Type B pancreatic cell (in vitro differentiated cells): ENCODE data around the gene WDR70. TPM values are rescaled to one million over a fixed set of nuclear protein-coding genes. Genes with fewer than 3 reads are reported as not detected.
"Not testable (repeated sequence)": the region's sequence is repeated elsewhere in the genome, so short reads cannot be mapped to it uniquely, and the experiment has no call there.

ENCODE experiments used
- DNase-seq: peaks from one replicate; pipeline ENCODE4 v3.0.0; 2021; ENCODE audit warnings: mixed read lengths; ENCODE audit not compliant: unreplicated experiment; ENCODE audit errors: extremely low spot score
- H3K27ac Mint-ChIP-seq: 2 replicates; pipeline ENCODE4 v1.8.0; 2021; ENCODE audit warnings: mild to moderate bottlenecking, mixed read lengths
- H3K27me3 Mint-ChIP-seq: 2 replicates; pipeline ENCODE4 v1.8.0; 2021; ENCODE audit warnings: mixed read lengths
- H3K36me3 Mint-ChIP-seq: 2 replicates; pipeline ENCODE4 v1.8.0; 2021; ENCODE audit warnings: mixed read lengths
- H3K4me1 Mint-ChIP-seq: one replicate; pipeline ENCODE4 v1.8.0; 2021; ENCODE audit warnings: mixed read lengths; ENCODE audit not compliant: unreplicated experiment
- H3K4me3 Mint-ChIP-seq: 2 replicates; pipeline ENCODE4 v1.8.0; 2021; ENCODE audit warnings: mild to moderate bottlenecking, mixed read lengths
- H3K9me3 Mint-ChIP-seq: 2 replicates; pipeline ENCODE4 v1.8.0; 2021; ENCODE audit warnings: mixed read lengths
- CTCF ChIP-seq: fragments of 200-600 bp; sonication (generic); conservative IDR thresholded peaks from 2 replicates; pipeline ENCODE4 v1.5.0; 2021; ENCODE audit warnings: antibody characterized with exemption, mild to moderate bottlenecking
- total RNA-seq: library from RNA; stranded (reverse); gene quantifications from 2 replicates; pipeline ENCODE4 v1.2.1, GENCODE V29; 2021; ENCODE audit warnings: low replicate concordance

WDR70 gene
- total RNA-seq, 1 donor from 2014 or later, result 50.2 TPM

- no peak overlapping the region for H3K27ac Mint-ChIP-seq
- H3K9me3 Mint-ChIP-seq, result peaks cover 16% of the 10 kb centered on the region
These were observed 412.2 kb downstream of the WDR70 start for GRCh38 chr5:37791321-37791720.

GRCh38 chr5:37792975-37793631, 414.0 kb downstream of the WDR70 start:
- Mint-ChIP-seq H3K36me3 (no peaks in the 10 kb centered on the region), H3K4me1 (no peaks in the 10 kb centered on the region), H3K9me3 (peaks cover 16% of the 10 kb centered on the region), H3K4me3 (no peak overlapping the region), H3K27me3 (no peaks in the 10 kb centered on the region), H3K27ac (no peak overlapping the region)
- DNase-seq, result no peak
- TF ChIP-seq CTCF, result no peak

More at GRCh38 chr5:37791321-37791720, 412.2 kb downstream of the WDR70 start:
- no peak for TF ChIP-seq CTCF
- H3K27me3 Mint-ChIP-seq, result no peaks in the 10 kb centered on the region
- H3K36me3 Mint-ChIP-seq, result no peaks in the 10 kb centered on the region
- no peak overlapping the region for H3K4me3 Mint-ChIP-seq
- no peak for DNase-seq
- no peaks in the 10 kb centered on the region for H3K4me1 Mint-ChIP-seq

- H3K27me3 Mint-ChIP-seq, H3K4me1 Mint-ChIP-seq, H3K4me3 Mint-ChIP-seq, H3K27ac Mint-ChIP-seq, DNase-seq, H3K36me3 Mint-ChIP-seq: not testable (repeated sequence)
- H3K9me3 Mint-ChIP-seq, result peaks cover 16% of the 10 kb centered on the region
These were observed 416.2 kb downstream of the WDR70 start for GRCh38 chr5:37795292-37795691.

- not testable (repeated sequence) for H3K4me1 Mint-ChIP-seq, H3K27me3 Mint-ChIP-seq, H3K27ac Mint-ChIP-seq, H3K4me3 Mint-ChIP-seq, H3K36me3 Mint-ChIP-seq, DNase-seq
- H3K9me3 Mint-ChIP-seq, result peaks cover 16% of the 10 kb centered on the region
These were observed 417.3 kb downstream of the WDR70 start for GRCh38 chr5:37796435-37796834.

- no peaks in the 10 kb centered on the region for H3K36me3 Mint-ChIP-seq
- no peak overlapping the region for H3K27ac Mint-ChIP-seq
- H3K27me3 Mint-ChIP-seq, result no peaks in the 10 kb centered on the region
- H3K9me3 Mint-ChIP-seq, result peaks cover 6% of the 10 kb centered on the region
- no peak for DNase-seq
- no peaks in the 10 kb centered on the region for H3K4me1 Mint-ChIP-seq
- TF ChIP-seq CTCF, result no peak
- no peak overlapping the region for H3K4me3 Mint-ChIP-seq
These were observed 420.8 kb downstream of the WDR70 start for GRCh38 chr5:37799865-37800421.

- TF ChIP-seq CTCF, result no peak
- Mint-ChIP-seq H3K27me3 (peaks cover 4% of the 10 kb centered on the region), H3K4me3 (no peak overlapping the region), H3K9me3 (no peaks in the 10 kb centered on the region), H3K36me3 (no peaks in the 10 kb centered on the region), H3K4me1 (no peaks in the 10 kb centered on the region), H3K27ac (no peak overlapping the region)
- DNase-seq, result no peak
These were observed 422.4 kb downstream of the WDR70 start for GRCh38 chr5:37801521-37801920.

Other genes starting within 250 kb of the WDR70 start
- gene CPLANE1, start 129.9 kb upstream of the WDR70 start, total RNA-seq, result 21.4 and 23.1 TPM in 2 replicates
- 31.4 and 46.1 TPM in 2 replicates for gene NUP155, start 8.2 kb upstream of the WDR70 start, total RNA-seq